Stimulated activated CD8-positive, alpha-beta memory T cell treated with anti-CD3 and anti-CD28 coated beads, Interleukin-4, amount 100 ng/mL, for 1 hour (primary cell): Measurements from ENCODE around the gene CENPT.
A peak's percentile ranks its signal among the peaks of the same experiment; 100 is the strongest.

Experiments
- DNase-seq, 2 donors: peaks; one replicate each; pipeline ENCODE4 v3.0.0-alpha.2; 2020; ENCODE audit warnings: low read depth in 2 of 2, low spot score in 1 of 2

The CENPT gene

DNA sequence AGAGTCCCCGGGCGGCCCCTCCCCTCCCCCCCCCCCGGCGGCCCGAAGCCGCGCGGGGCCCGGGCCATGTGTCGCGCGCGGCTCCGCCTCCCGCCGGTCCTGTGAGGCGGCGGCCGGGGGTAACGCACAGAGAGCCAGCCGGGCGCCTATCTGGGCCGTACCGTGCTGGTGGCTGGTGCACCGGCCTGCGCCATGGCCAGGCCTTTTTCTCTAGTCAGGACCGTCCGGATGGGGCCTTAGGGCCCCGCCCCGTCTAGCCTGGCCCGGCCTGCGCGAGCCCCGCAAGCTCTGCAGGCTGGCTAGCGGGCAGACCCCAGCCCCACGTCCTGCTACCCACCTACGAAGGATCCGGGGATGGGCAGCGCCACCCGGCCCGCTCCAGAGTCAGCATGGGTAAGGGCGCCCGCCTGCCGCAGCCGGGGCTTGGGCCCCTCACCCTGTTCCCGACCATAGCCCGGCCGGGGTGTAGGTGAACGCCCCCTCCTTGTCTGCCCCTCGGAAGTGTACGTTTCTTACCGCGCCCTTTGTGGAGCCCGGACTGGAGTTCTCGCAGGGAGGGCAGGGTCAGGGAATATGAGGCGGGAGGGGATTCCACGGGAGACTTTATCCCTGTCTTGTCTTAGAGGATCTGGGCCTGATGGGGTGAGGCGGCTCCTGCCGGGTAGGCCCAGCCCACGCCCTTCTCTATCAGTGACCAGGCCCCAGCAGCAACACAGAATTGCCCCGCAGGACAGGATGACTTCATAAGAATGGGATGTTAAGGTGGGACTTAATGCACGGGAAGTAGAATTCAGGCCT lies at the start of gene CENPT:
TSS of gene CENPT (minus strand) at position 630 of the 798 bp plus-strand sequence. CDS start 13,834 bp downstream, outside the sequence.
- DNase-seq = peak in 1 of 2 donors; percentile 15

DNA sequence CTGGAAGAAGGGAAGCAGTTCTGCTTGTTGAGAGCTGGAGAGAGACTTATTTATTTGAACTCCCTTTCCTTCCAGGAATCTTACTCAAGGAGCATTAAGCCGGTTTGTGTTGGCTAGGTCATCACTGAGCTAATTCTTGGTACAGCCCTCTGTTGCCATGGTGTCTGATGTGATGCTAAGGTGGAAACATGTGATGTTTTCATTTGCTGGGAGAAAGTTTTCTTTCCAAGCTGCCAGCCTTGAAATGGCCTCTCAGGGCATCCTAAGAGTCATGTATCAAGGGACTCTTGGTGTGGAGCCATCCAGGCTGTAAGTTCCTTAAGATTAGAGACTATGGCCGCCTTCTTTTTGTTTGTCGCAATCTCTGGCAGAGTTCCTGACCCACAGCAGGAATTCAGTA lies 49.7 kb upstream of the CENPT start:
- DNase-seq = no peak

DNA sequence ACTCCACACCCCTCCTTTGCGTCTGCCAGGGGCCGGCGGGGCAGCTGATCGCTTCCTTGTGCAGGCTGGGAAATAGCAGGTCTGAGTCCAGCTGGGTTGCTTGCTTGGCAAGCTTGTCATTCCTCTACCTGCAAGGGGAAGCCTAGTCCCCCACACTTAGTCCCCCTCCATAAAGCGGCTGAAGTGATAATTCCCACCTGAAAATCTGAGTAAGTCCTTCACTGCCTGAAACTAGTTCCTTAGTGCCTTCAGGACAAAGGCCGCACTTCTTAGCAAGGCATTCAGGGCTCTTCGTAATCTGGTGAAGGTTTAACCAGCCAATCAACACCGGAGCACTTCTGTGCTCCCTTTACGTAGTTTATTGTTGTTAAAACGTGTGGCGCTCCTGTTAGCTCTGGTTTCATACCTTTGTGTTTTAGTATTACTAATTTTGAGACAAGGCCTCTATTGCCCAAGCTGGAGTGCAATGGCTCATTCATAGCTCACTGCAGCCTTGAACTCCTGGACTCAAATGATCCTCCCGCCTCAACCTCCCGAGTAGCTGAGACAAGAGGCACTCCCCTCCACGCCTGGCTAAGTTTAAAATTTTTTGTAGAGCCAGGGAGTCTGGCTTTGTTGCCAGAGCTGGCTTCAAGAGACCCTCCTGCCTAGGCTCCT lies 46.4 kb upstream of the CENPT start:
- no peak for DNase-seq

- DNase-seq = peak; percentile 84 to 88
Observed at GRCh38 chr16:67892899-67893742, 45.6 kb upstream of the CENPT start, which contains the start of gene PSKH1. Gene PSKH1 (plus strand): TSS chr16:67893254. CDS start chr16:67908750, 15,496 bp downstream.

GRCh38 chr16:67892375-67892774 lies 44.9 kb upstream of the CENPT start:
- DNase-seq = no peak

GRCh38 chr16:67888331-67888730 lies 40.8 kb upstream of the CENPT start:
- no peak for DNase-seq

GRCh38 chr16:67886387-67886786 lies 38.9 kb upstream of the CENPT start:
- DNase-seq = no peak

- DNase-seq = no peak
Observed at GRCh38 chr16:67885976-67886375, 38.5 kb upstream of the CENPT start.

DNA sequence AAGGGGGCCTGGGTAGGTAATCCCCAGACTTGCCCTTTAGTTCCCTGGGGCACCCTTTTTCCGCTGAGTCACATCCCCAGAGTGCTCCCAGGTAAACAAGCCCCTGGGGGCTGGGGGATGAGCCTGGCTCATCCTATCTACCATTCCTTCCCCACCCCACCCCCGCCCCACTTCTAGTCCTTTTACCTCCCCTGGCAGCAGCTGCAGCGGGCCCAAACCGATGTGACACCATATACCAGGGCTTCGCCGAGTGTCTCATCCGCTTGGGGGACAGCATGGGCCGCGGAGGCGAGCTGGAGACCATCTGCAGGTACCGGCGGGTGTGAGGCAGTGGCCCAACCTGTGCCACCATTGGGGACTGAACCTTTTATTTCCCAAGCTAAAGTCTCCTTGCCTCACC lies 38.1 kb upstream of the CENPT start:
- no peak for DNase-seq

DNA sequence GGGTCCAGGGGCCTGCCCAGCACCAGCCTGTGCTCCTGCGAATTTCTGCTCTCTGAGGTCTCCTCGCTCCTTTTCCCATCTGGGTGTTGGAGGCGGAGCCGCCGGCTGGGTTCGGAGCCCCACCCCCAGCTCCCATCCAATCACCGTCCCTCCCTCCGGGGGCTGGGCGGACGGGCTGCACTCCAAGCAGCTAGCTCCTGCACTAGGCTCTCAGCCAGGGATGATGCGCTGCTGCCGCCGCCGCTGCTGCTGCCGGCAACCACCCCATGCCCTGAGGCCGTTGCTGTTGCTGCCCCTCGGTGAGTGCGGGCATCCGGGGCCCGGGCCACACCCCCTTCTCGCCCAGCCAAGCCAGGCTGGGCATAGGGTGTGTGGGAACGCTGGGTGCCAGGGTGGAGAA lies 37.2 kb upstream of the CENPT start, which contains the start of gene NRN1L:
TSS of gene NRN1L (plus strand) at position 202 of the 400 bp plus-strand sequence. CDS start at position 221, 19 bp downstream.
- DNase-seq = no peak

- DNase-seq = peak; percentile 47 to 54
Observed at GRCh38 chr16:67883872-67884261, 36.4 kb upstream of the CENPT start.

GRCh38 chr16:67883146-67883871 lies 35.8 kb upstream of the CENPT start:
- no peak for DNase-seq

- DNase-seq = no peak
Observed at GRCh38 chr16:67882374-67883145, 35.1 kb upstream of the CENPT start.

DNA sequence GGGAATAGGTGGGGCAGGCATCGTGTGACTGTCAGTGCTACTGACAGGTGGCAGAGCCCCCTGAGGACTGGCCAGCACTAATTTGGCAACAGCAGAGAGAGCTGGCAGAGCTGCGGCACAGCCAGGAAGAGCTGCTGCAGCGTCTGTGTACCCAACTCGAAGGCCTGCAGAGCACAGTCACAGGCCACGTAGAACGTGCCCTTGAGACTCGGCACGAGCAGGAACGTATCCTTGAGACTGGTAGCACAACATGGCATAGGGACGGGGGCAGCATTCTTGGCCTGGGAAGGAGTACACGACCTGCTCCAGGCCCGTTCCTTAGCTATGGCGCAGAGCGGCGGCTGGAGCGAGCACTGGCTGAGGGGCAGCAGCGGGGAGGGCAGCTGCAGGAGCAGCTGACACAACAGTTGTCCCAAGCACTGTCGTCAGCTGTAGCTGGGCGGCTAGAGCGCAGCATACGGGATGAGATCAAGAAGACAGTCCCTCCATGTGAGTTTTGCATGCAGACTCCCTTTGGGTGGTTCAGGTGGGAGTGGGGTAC lies 34.2 kb upstream of the CENPT start:
- DNase-seq = no peak

- DNase-seq = no peak
Observed at GRCh38 chr16:67880584-67880983, 33.1 kb upstream of the CENPT start.

DNA sequence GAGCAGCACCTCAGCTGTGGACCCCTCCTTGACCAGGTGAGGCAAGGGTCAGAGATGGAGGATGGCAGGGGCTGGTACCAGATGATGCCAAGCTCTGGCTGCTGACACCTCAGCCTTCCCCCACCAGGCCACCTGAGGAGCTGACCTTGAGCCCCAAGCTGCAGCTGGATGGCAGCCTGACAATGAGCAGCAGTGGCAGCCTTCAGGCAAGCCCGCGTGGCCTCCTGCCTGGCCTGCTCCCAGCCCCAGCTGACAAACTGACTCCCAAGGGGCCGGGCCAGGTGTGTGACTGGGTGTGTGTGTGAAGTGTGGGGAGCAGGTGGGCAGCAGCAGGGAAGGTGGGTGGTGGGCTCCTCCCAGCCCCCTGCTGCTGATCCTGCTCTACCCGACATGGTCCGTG lies 32.4 kb upstream of the CENPT start:
- DNase-seq = no peak

DNA sequence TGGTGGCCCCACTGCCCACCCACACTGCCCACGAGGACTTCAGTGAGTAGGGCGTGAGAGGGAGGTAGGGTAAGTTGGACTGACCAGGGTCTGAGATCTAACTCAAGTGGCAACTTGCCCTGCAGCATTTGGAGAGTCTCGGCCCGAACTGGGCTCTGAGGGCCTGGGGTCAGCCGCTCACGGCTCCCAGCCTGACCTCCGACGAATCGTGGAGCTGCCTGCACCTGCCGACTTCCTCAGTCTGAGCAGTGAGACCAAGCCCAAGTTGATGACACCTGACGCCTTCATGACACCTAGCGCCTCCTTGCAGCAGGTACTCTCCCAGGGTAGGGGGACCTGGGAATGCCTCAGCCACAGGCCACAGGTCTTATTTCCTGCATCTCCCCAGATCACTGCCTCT lies 32.0 kb upstream of the CENPT start:
- DNase-seq = no peak

- DNase-seq = no peak
Observed at GRCh38 chr16:67878846-67879245, 31.4 kb upstream of the CENPT start.

DNA sequence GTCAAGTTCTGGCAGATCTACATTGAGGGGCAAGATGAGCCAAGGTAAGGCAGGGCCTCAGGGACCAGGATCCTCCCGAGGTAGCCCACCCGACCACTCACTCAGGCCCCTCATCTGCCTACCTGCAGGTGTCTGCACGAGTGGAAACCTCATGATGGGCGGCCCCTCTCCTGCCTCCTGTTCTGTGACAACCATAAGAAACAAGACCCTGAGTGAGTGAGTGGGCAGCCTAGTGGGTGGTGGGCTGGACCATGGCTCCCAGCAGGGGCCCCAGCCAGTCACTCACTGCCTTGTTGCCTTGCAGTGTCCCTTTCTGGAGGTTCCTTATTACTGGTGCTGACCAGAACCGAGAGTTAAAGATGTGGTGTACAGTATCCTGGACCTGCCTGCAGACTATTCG lies 30.7 kb upstream of the CENPT start:
- DNase-seq = no peak

GRCh38 chr16:67877064-67877463 lies 29.6 kb upstream of the CENPT start:
- DNase-seq = no peak
